ENCODE results near the gene OR2V1.
A peak's percentile ranks its signal among the peaks of the same experiment; 100 is the strongest.
"Not testable (repeated sequence)": the region's sequence is repeated elsewhere in the genome, so short reads cannot be mapped to it uniquely, and the experiment has no call there.

The OR2V1 gene

GRCh38 chr5:181095162-181095561, 35.8 kb downstream of the OR2V1 start:
- H3K27ac ChIP-seq; H3K4me1 ChIP-seq; H3K4me2 ChIP-seq (ENCODE audit: low read length); H2AFZ ChIP-seq; H3K9me3 ChIP-seq (ENCODE audit: control insufficient read depth, low read length); H3K79me2 ChIP-seq; H3K4me3 ChIP-seq (ENCODE audit: low read depth, low read length); H3K27me3 ChIP-seq (ENCODE audit: control insufficient read depth, insufficient read depth, low read length); H3K9ac ChIP-seq; H3K36me3 ChIP-seq (ENCODE audit: control insufficient read depth, insufficient read depth, low read length): not testable (repeated sequence)

DNA sequence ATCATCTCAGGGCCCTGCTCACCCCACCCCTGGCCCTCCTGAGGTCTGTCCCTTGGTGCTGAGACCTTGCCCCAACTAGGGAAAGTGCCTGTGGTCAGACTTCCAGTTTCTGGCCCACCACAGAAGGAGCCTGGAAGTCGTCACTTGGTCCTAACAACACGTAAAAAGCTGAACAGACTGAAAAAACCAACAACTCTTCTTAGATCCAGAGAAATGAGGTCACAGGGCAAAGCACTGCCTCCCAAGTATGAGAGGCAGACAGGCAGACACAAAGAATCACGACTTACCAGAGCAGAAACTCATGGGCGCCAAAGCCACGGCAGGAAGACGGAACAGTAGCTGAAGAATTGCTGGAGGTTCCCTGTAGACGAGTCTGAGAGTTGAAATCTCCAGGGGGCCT, 38.5 kb downstream of the OR2V1 start:
- Histone ChIP-seq H3K4me3 (ENCODE audit: low read depth, low read length) (no peak overlapping the region), H3K9me3 (ENCODE audit: control insufficient read depth, low read length) (no peaks in the 10 kb centered on the region), H2AFZ (no peak overlapping the region), H3K79me2 (no peaks in the 10 kb centered on the region), H3K27ac (no peak overlapping the region), H3K27me3 (ENCODE audit: control insufficient read depth, insufficient read depth, low read length) (no peaks in the 10 kb centered on the region), H3K36me3 (ENCODE audit: control insufficient read depth, insufficient read depth, low read length) (no peaks in the 10 kb centered on the region), H3K9ac (no peak overlapping the region), H3K4me1 (peaks cover under 1% of the 10 kb centered on the region), H3K4me2 (ENCODE audit: low read length) (no peak overlapping the region)
- TF ChIP-seq CTCF (IDR thresholded peaks at IDR 0.05), result no peak

DNA sequence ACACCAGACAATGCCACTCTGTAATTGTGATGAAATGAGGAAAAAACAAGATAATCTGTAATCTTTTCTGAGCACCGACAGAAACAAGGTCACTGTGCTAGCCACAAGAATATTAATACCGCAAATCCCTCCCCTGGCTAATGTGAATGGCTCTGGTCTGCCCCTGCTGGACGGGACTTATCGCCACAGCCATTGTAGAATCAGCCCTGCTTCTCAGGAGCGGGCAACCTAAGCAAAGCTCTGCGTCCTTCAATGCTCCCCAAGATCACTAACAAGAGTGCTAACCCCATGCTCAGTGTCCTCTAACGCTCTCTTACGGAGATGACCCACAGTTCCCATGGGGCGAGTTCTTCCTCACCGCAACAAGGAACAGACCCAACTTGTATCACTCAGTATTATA, 42.7 kb downstream of the OR2V1 start:
- Histone ChIP-seq H3K36me3 (ENCODE audit: control insufficient read depth, insufficient read depth, low read length) (no peaks in the 10 kb centered on the region), H3K4me1 (peaks cover 4% of the 10 kb centered on the region), H3K27me3 (ENCODE audit: control insufficient read depth, insufficient read depth, low read length) (no peaks in the 10 kb centered on the region), H3K9me3 (ENCODE audit: control insufficient read depth, low read length) (no peaks in the 10 kb centered on the region), H2AFZ (no peak overlapping the region), H3K9ac (no peak overlapping the region), H3K4me2 (ENCODE audit: low read length) (no peak overlapping the region), H3K79me2 (no peaks in the 10 kb centered on the region), H3K4me3 (ENCODE audit: low read depth, low read length) (no peak overlapping the region), H3K27ac (no peak overlapping the region)
- TF ChIP-seq CTCF (IDR thresholded peaks at IDR 0.05), result no peak

DNA sequence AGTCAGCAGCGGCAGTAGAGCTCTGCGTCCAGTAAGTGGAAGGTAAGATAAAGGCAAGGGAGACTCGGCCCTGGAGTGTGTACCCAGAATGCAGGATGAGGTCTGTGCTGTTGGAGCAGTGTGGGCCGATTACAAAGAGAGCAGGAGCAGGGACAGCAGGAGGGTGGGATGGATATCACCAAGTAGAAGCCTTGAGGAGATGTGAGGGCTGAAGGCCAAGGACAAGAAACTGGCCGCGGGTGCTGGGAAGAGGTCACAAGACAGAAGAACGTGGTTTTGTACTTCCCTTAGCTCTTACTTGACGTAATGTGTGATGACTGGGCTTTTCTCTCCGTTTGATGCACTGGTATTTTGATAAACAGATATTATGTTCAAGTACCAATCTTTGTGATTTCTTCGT, 43.7 kb downstream of the OR2V1 start:
- H3K27me3 ChIP-seq (ENCODE audit: control insufficient read depth, insufficient read depth, low read length), result no peaks in the 10 kb centered on the region
- peak overlapping the region; percentile 16 for H2AFZ ChIP-seq
- H3K9me3 ChIP-seq (ENCODE audit: control insufficient read depth, low read length), result no peaks in the 10 kb centered on the region
- H3K79me2 ChIP-seq, result no peaks in the 10 kb centered on the region
- H3K36me3 ChIP-seq (ENCODE audit: control insufficient read depth, insufficient read depth, low read length), result no peaks in the 10 kb centered on the region
- peaks cover 4% of the 10 kb centered on the region for H3K4me1 ChIP-seq
- no peak overlapping the region for H3K9ac ChIP-seq
- TF ChIP-seq CTCF (IDR thresholded peaks at IDR 0.05), result no peak
- no peak overlapping the region for H3K4me2 ChIP-seq (ENCODE audit: low read length)
- no peak overlapping the region for H3K4me3 ChIP-seq (ENCODE audit: low read depth, low read length)
- H3K27ac ChIP-seq, result no peak overlapping the region

- H3K4me3 ChIP-seq (ENCODE audit: low read depth, low read length), result no peak overlapping the region
- H3K9me3 ChIP-seq (ENCODE audit: control insufficient read depth, low read length), result no peaks in the 10 kb centered on the region
- no peak for TF ChIP-seq CTCF (IDR thresholded peaks at IDR 0.05)
- H3K36me3 ChIP-seq (ENCODE audit: control insufficient read depth, insufficient read depth, low read length), result no peaks in the 10 kb centered on the region
- no peak overlapping the region for H3K9ac ChIP-seq
- H3K4me2 ChIP-seq (ENCODE audit: low read length), result no peak overlapping the region
- no peaks in the 10 kb centered on the region for H3K79me2 ChIP-seq
- H3K4me1 ChIP-seq, result peaks cover 4% of the 10 kb centered on the region
- no peak overlapping the region for H2AFZ ChIP-seq
- H3K27ac ChIP-seq, result no peak overlapping the region
- no peaks in the 10 kb centered on the region for H3K27me3 ChIP-seq (ENCODE audit: control insufficient read depth, insufficient read depth, low read length)
These were observed 44.1 kb downstream of the OR2V1 start for GRCh38 chr5:181086884-181087205.
